HG02678 (cell line): ENCODE data around the gene SLC5A5.
A peak's percentile ranks its signal among the peaks of the same experiment; 100 is the strongest.

Experiments used
- ATAC-seq: cut with Tn5 transposase; IDR thresholded peaks from one replicate; pipeline ENCODE4 v1.9.1; 2021; ENCODE audit warnings: mild to moderate bottlenecking, moderate library complexity; ENCODE audit not compliant: unreplicated experiment

Gene SLC5A5

DNA sequence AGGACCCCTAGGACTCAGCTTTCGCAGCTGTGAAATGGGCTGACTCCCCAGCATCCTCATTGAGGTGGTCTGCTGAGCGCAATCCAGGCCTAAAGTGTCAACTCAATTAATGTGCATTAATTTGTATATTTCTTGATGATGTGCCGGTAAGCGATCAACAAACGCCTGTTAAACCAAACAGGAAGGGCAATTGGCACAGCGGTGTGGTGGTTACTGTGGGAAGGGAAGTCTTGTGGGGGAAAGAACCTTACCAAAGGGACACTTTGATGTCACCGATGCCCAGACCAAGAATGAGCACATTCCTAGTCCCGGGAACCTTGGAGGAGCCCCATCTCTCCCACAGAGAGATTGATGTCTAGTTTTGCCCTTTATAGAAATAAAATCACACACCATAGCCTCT lies 25.6 kb upstream of the SLC5A5 start:
- ATAC-seq, result no peak

- peak; percentile 67 for ATAC-seq
Measured at GRCh38 chr19:17847538-17848366, 24.0 kb upstream of the SLC5A5 start, which contains the start of gene JAK3. JAK3 (minus strand) TSS chr19:17847982; CDS start chr19:17844417, 3,565 bp downstream.

- ATAC-seq, result no peak
Measured at GRCh38 chr19:17848595-17849292, 23.0 kb upstream of the SLC5A5 start.

- ATAC-seq, result no peak
Measured at GRCh38 chr19:17854061-17854460, 17.7 kb upstream of the SLC5A5 start.

- no peak for ATAC-seq
Measured at GRCh38 chr19:17855280-17856152, 16.2 kb upstream of the SLC5A5 start.

DNA sequence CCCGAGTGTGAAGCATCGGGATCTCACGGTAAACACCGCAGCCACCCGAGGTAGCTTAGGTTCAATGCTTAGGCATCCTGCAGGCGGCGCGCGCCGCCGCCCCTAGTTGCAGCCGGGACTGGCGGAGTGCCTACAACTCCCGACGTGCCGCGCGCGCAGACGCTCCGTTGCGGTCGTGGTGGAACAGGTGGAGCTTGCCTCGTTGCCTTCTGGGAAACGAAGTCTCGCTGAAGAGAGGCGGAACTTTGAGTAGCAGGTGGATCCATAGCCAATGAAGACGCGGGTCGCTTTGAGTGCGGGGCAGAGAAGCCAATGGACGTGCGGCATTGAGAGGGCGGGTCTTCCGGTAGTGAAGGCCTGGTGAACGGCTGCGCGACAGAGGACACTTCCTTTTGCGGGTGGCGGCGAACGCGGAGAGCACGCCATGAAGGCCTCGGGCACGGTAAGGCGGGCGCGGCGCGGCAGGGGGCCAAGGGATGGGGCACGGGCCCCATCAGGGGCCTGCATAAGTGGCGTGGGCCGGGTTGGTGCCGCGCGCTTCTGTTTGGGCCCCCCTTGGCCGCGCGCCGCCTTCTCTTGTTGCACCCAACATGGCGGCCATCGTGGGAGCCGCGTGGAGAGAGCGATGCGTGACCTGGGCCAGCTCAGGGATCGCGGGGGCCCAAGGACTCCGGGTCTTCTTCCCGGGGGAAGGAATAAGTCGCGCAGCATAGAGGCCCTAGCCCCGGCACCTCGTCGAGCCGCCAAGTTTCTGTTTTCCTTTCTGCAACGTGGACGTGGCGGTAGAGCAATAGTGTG lies 12.0 kb upstream of the SLC5A5 start, which contains the start of gene RPL18A:
Gene RPL18A (plus strand): TSS at position 378 of the 798 bp plus-strand sequence. CDS start 47 bp downstream, at position 425.
- ATAC-seq, result peak; percentile 93

GRCh38 chr19:17860331-17860992 lies 11.3 kb upstream of the SLC5A5 start:
- ATAC-seq, result no peak

DNA sequence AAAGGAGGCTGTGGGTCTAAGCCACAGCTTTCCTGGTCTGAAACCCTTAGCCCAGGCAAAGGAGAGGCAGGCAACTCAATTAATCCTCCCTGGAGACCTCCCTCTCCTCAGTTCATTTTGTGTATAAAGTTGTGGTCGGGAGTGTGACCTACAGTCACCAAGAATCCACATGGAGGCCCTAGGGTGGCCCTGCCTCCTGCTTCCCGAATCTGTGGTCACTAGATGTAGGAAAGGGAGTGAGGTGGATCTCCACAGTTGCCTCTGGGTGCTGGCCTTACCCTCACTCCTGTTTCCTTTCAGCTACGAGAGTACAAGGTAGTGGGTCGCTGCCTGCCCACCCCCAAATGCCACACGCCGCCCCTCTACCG lies 10.8 kb upstream of the SLC5A5 start:
- ATAC-seq, result no peak

- no peak for ATAC-seq
Measured at GRCh38 chr19:17861542-17862402, 10.0 kb upstream of the SLC5A5 start.

GRCh38 chr19:17862711-17863519 lies 8.8 kb upstream of the SLC5A5 start:
- ATAC-seq, result no peak

GRCh38 chr19:17863520-17864182 lies 8.1 kb upstream of the SLC5A5 start:
- no peak for ATAC-seq

GRCh38 chr19:17865364-17866311 lies 6.1 kb upstream of the SLC5A5 start:
- ATAC-seq, result no peak

DNA sequence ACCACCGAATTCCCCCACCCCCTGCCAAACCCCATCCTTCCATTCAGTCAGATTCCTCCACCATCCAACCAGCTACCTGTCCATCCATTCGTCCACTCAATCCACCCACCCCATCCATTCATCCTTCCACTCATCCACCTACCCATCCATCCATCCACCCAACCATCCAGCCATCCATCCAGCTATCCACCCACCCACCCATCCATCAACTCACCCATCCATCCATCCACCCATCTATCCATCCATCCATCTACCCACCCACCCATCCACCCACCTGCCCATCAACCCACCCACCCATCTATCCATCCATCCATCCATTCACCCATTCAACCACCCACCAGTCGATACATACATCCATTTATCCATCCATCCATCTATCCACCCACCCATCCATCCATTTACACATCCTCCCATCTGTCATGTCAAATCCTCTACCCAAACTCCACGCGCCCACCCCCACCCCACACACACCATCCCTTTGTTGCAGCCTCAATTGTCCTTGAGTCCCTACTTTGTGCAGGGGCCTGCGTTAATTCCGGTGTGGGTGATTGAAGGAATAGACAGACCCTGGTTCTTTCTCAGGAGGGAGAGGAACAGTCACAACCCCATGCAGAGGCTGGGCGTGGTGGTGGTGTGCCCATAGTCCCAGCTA lies 5.3 kb upstream of the SLC5A5 start:
- ATAC-seq, result no peak

DNA sequence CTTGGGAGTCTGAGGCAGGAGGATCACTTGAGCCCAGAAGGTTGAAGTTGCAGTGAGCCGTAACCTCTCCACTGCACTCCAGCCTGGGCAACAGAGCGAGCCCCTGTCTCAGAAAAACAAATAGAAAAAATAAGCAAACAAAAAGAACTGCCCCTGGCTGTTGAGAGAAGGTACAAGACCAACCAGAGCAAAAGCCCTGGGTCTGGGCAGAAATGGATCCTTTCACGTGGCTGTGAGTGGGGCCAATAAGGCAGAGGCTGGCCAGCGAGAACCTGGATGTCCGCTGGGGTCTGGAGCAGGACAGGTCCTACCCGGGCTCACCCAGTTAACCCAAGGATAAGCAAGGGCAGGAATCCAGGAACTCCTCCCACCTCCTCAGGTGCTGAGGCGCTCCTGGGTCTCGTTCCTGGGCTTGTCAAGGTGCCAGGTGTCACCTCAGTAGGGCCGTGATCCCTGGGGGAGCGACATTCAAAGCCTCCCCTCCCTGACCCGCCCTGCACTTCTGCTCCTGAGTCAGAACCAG lies 4.7 kb upstream of the SLC5A5 start:
- ATAC-seq, result no peak

GRCh38 chr19:17868669-17869068 lies 3.1 kb upstream of the SLC5A5 start:
- ATAC-seq, result no peak
